GM12878 (cell line): ENCODE measurements around the gene HSPB7. TPM values are rescaled to one million over a fixed set of nuclear protein-coding genes. Genes with fewer than 3 reads are reported as not detected.

Experiments used
- BACH1 ChIP-seq: fragments of 450-650 bp; IDR thresholded peaks from 2 replicates; pipeline ENCODE4 v1.6.1; 2017; ENCODE audit warnings: mild to moderate bottlenecking, borderline replicate concordance
- BCL11A ChIP-seq: IDR thresholded peaks from 2 replicates; pipeline ENCODE4 v1.6.1; 2011; ENCODE audit warnings: low read depth, low read length
- BRCA1 ChIP-seq: IDR thresholded peaks from 2 replicates; pipeline ENCODE4 v1.6.1; 2011; ENCODE audit warnings: low read depth, low read length, improper control_type of control experiment
- CHD2 ChIP-seq: IDR thresholded peaks from 2 replicates; pipeline ENCODE4 v1.6.1; 2011; ENCODE audit warnings: low read depth, low read length, improper control_type of control experiment, borderline replicate concordance
- EED ChIP-seq: sonication (generic); IDR thresholded peaks from 2 replicates; pipeline ENCODE4 v1.6.1; 2016; ENCODE audit warnings: antibody characterized with exemption, low read depth
- EGR1 ChIP-seq, 2 experiments: IDR thresholded peaks; 1 replicate in 1 of 2; 2 replicates in 1 of 2; pipeline ENCODE4 v1.6.1; 2011 to 2012; ENCODE audit warnings: low read depth in 2 of 2, low read length in 2 of 2, borderline replicate concordance in 1 of 2, mild to moderate bottlenecking in 1 of 2, moderate library complexity in 1 of 2
- ETV6 ChIP-seq, 2 experiments: fragments of 450-650 bp in 1 of 2; IDR thresholded peaks in 1 of 2; conservative IDR thresholded peaks in 1 of 2; 2 replicates each; pipeline ENCODE4 v1.6.1; 2014; ENCODE audit warnings: antibody characterized with exemption in 1 of 2, borderline replicate concordance in 1 of 2, low read depth in 1 of 2, mild to moderate bottlenecking in 1 of 2, moderate library complexity in 1 of 2
- HCFC1 ChIP-seq: fragments of 150-350 bp; IDR thresholded peaks from 2 replicates; pipeline ENCODE4 v1.6.1; 2014; ENCODE audit warnings: low read length
- HDAC2 ChIP-seq: fragments of 200-600 bp; sonication (generic); IDR thresholded peaks from 2 replicates; pipeline ENCODE4 v1.6.1; 2017
- JUNB ChIP-seq: IDR thresholded peaks from 2 replicates; pipeline ENCODE4 v1.6.1; 2016; ENCODE audit warnings: antibody characterized with exemption, mild to moderate bottlenecking
- JUND ChIP-seq: IDR thresholded peaks from 2 replicates; pipeline ENCODE4 v1.6.1; 2012; ENCODE audit warnings: low read depth, mild to moderate bottlenecking, low read length, improper control_type of control experiment, moderate library complexity
- MYB ChIP-seq: fragments of 150-350 bp; IDR thresholded peaks from 2 replicates; pipeline ENCODE4 v1.6.1; 2014; ENCODE audit warnings: mild to moderate bottlenecking, low read depth, low read length, borderline replicate concordance
- NFXL1 ChIP-seq: fragments of 450-650 bp; IDR thresholded peaks from 2 replicates; pipeline ENCODE4 v1.6.1; 2017; ENCODE audit warnings: antibody characterized with exemption, mild to moderate bottlenecking, borderline replicate concordance
- NRF1 ChIP-seq: conservative IDR thresholded peaks from 2 replicates; pipeline ENCODE4 v1.6.1; 2011; ENCODE audit warnings: mild to moderate bottlenecking, low read depth, low read length, improper control_type of control experiment
- PAX8 ChIP-seq: fragments of 450-650 bp; IDR thresholded peaks from 2 replicates; pipeline ENCODE4 v1.6.1; 2017; ENCODE audit warnings: mild to moderate bottlenecking, moderate library complexity
- RCOR1 ChIP-seq: conservative IDR thresholded peaks from 2 replicates; pipeline ENCODE4 v1.6.1; 2012; ENCODE audit warnings: low read depth, low read length, improper control_type of control experiment
- SIX5 ChIP-seq: IDR thresholded peaks from 2 replicates; pipeline ENCODE4 v1.6.1; 2011; ENCODE audit warnings: mild to moderate bottlenecking, low read depth, low read length, moderate library complexity; ENCODE audit not compliant: severe bottlenecking
- SMARCA5 ChIP-seq: fragments of 450-650 bp; IDR thresholded peaks from 2 replicates; pipeline ENCODE4 v1.6.1; 2017; ENCODE audit warnings: mild to moderate bottlenecking
- TCF12 ChIP-seq: IDR thresholded peaks from 2 replicates; pipeline ENCODE4 v1.6.1; 2011; ENCODE audit warnings: low read depth, mild to moderate bottlenecking, low read length
- polyA plus RNA-seq, 11 experiments: library from polyadenylated mRNA; depleted of rRNA in 4 of 11; unstranded in 6 of 11; stranded (reverse) in 5 of 11; fragments of >200 nt; fragmentation: Nextera tagmentation in 4 of 11; fragmentation: Illumina TruSeq in 1 of 11; extraction: Ambion mirVana in 4 of 11; extraction: Trizol in 1 of 11; gene quantifications; 1 replicate in 1 of 11; 2 replicates in 10 of 11; pipeline versions ENCODE4 v1.2.1 to v1.2.3, GENCODE V29; 2011 to 2016; ENCODE audit warnings: inconsistent platforms in 2 of 11, missing spikeins in 2 of 11, low read depth in 1 of 11
- total RNA-seq, 4 experiments: library from RNA; depleted of rRNA in 3 of 4; stranded (reverse); fragments of >200 nt in 3 of 4; fragmentation: Illumina TruSeq in 1 of 4; extraction: Trizol in 1 of 4; gene quantifications; 2 replicates each; pipeline versions ENCODE4 v1.2.1 to v1.2.3, GENCODE V29; 2013 to 2021
- TF ChIP-seq, protein P1 (sequence below): fragments of 450-650 bp; IDR thresholded peaks from 2 replicates; pipeline ENCODE4 v1.6.1; 2017; ENCODE audit warnings: low read depth, mild to moderate bottlenecking, moderate library complexity
- TF ChIP-seq, protein P2 (sequence below): IDR thresholded peaks from 2 replicates; pipeline ENCODE4 v1.6.1; 2012; ENCODE audit warnings: low read depth, low read length, improper control_type of control experiment
- TF ChIP-seq, protein P3 (sequence below): fragments of 450-650 bp; IDR thresholded peaks from 2 replicates; pipeline ENCODE4 v1.6.1; 2016; ENCODE audit warnings: mild to moderate bottlenecking

HSPB7 gene
- total and polyA plus RNA-seq, 10 of the 15 experiments (the other 5 are each of a cell fraction or from before 2014, with no cell fraction given): 0.34 TPM; not detected in 9

DNA sequence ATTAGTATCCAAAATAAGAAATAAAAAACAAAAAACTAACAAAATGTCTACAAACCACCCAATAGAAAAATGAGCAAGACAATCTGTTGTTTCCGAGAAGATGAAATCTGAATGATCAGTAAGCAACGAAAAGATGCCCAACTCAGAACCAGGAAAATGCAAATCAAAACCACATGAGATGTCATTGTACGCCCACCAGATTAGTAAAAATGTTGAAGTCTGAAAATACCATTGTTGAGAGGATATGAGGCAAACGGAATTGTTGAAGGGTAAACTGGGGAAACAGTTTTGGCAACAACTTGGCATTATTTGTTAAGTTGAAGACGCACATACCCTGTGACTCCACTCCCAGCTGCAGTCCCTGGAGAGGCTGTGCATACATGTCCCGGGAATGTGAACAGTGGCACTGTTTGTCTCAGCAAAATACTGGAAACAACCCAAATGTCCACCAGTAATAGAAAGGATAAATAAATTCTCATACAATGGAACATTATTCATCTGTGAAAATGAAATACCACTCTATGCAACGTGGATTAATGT, 52.5 kb downstream of the HSPB7 start (continued):
- TF ChIP-seq PAX8 (no peak), HCFC1 (no peak), BRCA1 (no peak), NRF1 (no peak), JUND (no peak), TCF12 (no peak), SIX5 (no peak), SMARCA5 (0 out of 2 replicates have a peak, but pooled peaks have one; percentile 51), CHD2 (no peak), EGR1 (IDR thresholded peaks at IDR 0.05; ENCODE audit: borderline replicate concordance in 1 of 2, low read depth in 2 of 2, low read length in 2 of 2) (peak in 1 of 2 experiments; percentile 42; a peak in 1 of 3 replicates), JUNB (peak; percentile 62), NFXL1 (no peak), EED (0 out of 2 replicates have a peak, but pooled peaks have one; percentile 44), BCL11A (peak; percentile 89), BACH1 (no peak), ETV6 (conservative IDR thresholded peaks at IDR 0.05 in 1 of 2, IDR thresholded peaks at IDR 0.05 in 1 of 2; ENCODE audit: borderline replicate concordance in 1 of 2, low read depth in 1 of 2) (no peak), MYB (no peak), HDAC2 (no peak), RCOR1 (no peak)
- TF ChIP-seq, protein P1, sequence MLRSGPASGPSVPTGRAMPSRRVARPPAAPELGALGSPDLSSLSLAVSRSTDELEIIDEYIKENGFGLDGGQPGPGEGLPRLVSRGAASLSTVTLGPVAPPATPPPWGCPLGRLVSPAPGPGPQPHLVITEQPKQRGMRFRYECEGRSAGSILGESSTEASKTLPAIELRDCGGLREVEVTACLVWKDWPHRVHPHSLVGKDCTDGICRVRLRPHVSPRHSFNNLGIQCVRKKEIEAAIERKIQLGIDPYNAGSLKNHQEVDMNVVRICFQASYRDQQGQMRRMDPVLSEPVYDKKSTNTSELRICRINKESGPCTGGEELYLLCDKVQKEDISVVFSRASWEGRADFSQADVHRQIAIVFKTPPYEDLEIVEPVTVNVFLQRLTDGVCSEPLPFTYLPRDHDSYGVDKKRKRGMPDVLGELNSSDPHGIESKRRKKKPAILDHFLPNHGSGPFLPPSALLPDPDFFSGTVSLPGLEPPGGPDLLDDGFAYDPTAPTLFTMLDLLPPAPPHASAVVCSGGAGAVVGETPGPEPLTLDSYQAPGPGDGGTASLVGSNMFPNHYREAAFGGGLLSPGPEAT: no peak; the same call in 1 of the 2 replicates
- TF ChIP-seq, protein P2, sequence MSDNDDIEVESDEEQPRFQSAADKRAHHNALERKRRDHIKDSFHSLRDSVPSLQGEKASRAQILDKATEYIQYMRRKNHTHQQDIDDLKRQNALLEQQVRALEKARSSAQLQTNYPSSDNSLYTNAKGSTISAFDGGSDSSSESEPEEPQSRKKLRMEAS: no peak
- TF ChIP-seq, protein P3, sequence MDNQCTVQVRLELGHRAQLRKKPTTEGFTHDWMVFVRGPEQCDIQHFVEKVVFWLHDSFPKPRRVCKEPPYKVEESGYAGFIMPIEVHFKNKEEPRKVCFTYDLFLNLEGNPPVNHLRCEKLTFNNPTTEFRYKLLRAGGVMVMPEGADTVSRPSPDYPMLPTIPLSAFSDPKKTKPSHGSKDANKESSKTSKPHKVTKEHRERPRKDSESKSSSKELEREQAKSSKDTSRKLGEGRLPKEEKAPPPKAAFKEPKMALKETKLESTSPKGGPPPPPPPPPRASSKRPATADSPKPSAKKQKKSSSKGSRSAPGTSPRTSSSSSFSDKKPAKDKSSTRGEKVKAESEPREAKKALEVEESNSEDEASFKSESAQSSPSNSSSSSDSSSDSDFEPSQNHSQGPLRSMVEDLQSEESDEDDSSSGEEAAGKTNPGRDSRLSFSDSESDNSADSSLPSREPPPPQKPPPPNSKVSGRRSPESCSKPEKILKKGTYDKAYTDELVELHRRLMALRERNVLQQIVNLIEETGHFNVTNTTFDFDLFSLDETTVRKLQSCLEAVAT: peak; percentile 66
